GM18907 (cell line): ENCODE measurements around the gene CCDC88A.
"Not testable (repeated sequence)": the region's sequence is repeated elsewhere in the genome, so short reads cannot be mapped to it uniquely, and the experiment has no call there.

Experiments
- ATAC-seq: cut with Tn5 transposase; IDR thresholded peaks from one replicate; pipeline ENCODE4 v1.9.1; 2021; ENCODE audit warnings: mild to moderate bottlenecking, moderate library complexity; ENCODE audit not compliant: unreplicated experiment

Gene CCDC88A

DNA sequence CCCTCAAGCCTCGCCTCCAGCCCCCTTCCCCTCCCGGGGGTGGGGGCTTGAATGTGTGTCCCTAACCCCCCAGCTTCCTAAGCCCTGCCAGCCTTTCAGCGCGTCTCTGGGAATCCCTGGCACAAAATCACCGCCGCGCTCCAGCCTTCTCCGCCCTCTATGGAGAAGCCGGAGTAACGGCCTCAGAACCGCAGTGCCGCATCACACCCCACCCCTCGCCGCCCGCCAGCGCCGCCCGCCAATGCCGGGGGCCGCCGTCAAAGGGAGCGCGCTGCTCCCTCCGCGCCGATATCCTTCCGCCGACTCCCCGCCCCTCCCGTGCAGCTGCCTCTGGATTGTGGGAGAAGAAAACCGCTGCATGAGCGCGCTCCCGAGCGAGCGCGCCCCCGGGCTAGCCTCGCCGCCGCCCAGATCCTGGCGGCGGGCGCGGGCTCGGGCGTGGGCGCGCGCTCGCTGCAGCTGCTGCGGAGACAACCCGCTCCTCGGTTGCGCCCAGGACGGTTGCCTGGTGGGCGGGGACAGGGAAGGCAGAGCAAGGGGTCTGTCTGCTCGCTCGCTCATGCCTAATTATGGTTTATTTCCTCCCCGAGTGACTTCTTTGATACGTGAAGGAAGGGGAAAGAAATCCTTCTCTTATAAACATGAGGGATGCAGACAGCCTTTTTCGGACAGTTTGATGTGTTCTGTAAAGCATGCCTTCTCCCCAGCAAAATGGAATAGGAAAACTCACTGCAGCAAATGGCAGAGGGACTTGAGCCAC lies at the start of gene CCDC88A:
CCDC88A (minus strand) TSS at position 178 of the 760 bp plus-strand sequence. CDS start 777 bp downstream, outside the sequence.
- peak; percentile 82 for ATAC-seq

- ATAC-seq: no peak
Measured at GRCh38 chr2:55461679-55462078, 42.0 kb upstream of the CCDC88A start.

DNA sequence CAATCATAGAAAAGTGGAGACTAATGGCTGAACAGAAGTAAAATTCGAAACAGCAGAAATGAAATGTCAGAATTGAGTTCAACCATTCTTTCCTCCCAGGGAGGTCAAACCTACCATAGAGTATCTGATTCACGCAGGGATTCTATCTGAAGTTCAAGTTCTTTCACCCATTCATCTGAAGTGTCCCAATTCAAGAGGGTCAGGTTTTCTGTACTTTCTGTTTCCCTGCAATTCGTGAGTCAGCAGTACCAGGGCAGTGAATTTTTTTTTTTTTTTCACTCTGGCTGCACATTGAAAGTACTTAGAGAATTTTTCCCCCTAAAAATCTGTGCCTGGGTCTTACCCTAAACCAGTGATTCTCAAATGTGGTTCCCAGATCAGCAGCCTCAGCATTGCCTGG lies 40.9 kb upstream of the CCDC88A start:
- no peak for ATAC-seq

- ATAC-seq: no peak
Measured at GRCh38 chr2:55459714-55460274, 40.1 kb upstream of the CCDC88A start.

GRCh38 chr2:55459279-55459678 lies 39.6 kb upstream of the CCDC88A start:
- ATAC-seq: no peak

- no peak for ATAC-seq
Measured at GRCh38 chr2:55454121-55454520, 34.5 kb upstream of the CCDC88A start.

GRCh38 chr2:55452879-55453278 lies 33.2 kb upstream of the CCDC88A start:
- peak; percentile 73 for ATAC-seq

- ATAC-seq: no peak
Measured at GRCh38 chr2:55451699-55452098, 32.0 kb upstream of the CCDC88A start.

DNA sequence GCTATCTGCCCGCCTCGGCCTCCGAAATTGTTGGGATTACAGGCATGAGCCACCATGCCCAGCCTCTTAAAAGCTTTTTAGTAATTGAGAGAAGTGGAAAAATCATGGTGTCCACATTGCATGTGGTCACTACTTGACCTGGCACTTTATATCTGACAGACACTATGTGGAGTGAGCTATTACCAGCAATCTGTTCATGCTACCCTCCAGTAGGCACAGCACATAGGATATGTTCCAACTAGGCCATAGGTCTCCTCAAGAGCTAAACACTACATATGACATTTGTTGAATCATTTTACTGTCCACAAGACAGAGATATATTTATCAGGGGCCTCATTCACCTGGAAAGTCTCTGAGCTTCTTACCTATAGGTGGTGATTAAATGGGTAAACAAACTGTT lies 30.4 kb upstream of the CCDC88A start:
- ATAC-seq: not testable (repeated sequence)

GRCh38 chr2:55442045-55442760 lies 22.5 kb upstream of the CCDC88A start:
- ATAC-seq: not testable (repeated sequence)

DNA sequence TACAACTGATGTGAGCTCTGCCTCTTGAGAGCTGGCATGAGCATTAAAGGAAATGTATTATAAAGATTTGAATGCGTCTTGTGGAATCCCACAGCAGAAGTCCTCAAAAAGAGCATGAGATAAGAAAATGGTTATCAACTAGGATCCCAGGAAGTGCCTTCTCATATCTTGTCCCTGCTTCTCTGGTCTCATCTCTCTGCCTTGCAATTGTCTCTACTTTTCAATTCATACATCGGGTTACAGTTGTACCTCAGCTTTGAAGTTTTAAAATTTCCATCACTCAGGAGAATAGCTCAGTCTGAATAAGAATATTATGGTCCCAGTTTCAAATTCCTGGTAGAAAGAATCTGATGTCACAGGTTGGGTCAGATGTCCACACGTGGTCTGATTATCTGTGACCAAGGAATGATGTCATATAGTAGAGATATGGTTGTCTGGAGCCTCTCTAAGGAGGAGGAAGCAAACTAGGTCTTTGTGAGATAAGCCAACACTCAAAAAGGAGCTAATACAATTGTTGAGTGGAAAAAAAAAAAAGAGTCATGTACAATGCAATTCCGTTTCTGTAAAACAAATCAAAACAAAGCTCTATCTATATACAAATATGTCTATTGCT lies 21.7 kb upstream of the CCDC88A start:
- ATAC-seq: no peak

DNA sequence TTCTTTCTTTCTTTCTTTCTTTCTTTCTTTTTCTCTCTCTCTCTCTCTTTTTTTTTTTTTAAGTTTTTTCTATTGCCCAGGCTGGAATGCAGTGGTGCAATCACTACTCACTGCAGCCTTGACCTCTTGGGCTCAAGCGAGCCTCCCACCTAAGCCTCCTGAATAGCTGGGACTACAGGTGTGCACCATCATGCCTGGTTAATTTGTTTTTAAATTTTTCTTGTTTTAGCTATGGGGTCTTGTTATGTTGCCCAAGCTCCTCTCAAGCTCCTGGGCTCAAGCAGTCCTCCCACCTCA lies 19.4 kb upstream of the CCDC88A start:
- ATAC-seq: no peak

- ATAC-seq: no peak
Measured at GRCh38 chr2:55438391-55439100, 18.9 kb upstream of the CCDC88A start.

GRCh38 chr2:55437515-55438390 lies 18.1 kb upstream of the CCDC88A start:
- ATAC-seq: no peak

DNA sequence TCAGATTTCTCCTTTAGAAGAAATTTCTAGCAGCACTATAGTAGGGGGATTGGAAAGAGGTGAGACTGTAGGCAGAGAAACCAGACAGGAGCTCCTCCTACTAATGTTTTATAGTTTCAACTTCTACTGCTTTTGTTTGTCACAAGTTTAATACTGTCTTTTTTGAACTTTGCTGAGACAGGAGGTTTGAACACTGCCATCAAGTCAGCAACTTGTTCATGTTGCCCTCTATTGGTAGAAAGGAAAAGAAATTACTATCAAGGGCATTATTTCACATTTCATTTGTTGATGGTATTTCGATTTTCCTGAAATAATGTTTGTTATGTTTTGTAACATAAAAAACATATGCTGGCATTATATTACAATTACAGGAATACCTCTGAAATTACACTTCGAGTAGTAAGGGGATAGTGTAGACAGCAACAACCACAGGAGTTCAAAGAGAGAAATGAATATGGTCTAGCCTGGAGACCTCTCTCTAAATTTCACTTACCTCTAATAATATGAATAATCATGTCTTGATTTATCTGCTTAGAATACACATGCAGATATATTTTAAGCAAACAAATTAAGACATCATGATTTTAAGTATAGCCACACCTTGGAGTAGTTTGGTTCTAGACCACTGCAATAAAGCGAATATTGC lies 12.4 kb upstream of the CCDC88A start:
- ATAC-seq: peak; percentile 54

GRCh38 chr2:55430211-55430975 lies 10.7 kb upstream of the CCDC88A start:
- no peak for ATAC-seq

DNA sequence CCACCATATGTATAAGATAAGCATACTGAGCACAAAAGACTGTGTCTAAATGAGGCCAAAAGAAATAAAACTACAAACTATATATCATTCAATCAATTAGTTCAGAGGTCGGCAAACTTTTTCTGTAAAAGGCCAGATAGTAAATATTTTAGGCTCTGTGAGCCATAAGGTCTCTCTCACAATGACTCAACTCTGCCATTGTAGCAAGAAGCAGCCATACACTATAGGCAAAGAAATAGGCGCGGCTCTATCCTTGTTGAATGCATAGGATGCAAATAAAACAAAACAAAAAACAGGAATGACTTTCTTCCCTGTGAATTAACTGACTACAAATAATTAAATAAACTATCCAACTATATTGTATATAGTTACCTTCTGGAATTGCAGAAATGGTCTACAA lies 8.6 kb upstream of the CCDC88A start:
- no peak for ATAC-seq

- ATAC-seq: no peak
Measured at GRCh38 chr2:55425431-55425831, 5.8 kb upstream of the CCDC88A start.
